Loucy (cell line): ENCODE data around the gene ARSI.

ENCODE experiments used
- EZH2phosphoT487 ChIP-seq: fragments of 200-600 bp; IDR thresholded peaks from 2 replicates; pipeline ENCODE4 v1.6.1; 2018; ENCODE audit warnings: antibody characterized with exemption, mild to moderate bottlenecking, moderate library complexity, borderline replicate concordance
- TF ChIP-seq, protein P1 (sequence below): fragments of 200-600 bp; sonication (generic); conservative IDR thresholded peaks from 2 replicates; pipeline ENCODE4 v1.5.1; 2014; ENCODE audit warnings: mild to moderate bottlenecking, antibody characterized with exemption, low read length

DNA sequence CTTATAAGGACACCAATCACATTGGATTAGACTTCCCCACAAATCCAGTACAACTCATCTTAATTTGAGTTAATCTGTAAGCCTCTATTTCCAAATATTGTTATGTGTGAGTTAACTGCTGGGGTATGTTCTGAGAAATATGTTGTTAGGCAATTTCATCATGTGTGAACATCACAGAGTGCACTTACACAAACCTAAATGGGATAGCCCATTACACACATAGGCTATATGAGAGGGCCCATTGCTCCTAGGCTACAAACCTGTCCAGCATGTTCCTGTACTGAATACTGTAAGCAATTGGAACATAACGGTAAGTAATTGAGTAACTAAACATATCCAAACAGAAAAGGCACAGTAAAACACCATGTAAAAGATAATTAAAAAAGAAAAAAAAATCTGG, 19.1 kb upstream of the ARSI start:
- TF ChIP-seq, protein P1, sequence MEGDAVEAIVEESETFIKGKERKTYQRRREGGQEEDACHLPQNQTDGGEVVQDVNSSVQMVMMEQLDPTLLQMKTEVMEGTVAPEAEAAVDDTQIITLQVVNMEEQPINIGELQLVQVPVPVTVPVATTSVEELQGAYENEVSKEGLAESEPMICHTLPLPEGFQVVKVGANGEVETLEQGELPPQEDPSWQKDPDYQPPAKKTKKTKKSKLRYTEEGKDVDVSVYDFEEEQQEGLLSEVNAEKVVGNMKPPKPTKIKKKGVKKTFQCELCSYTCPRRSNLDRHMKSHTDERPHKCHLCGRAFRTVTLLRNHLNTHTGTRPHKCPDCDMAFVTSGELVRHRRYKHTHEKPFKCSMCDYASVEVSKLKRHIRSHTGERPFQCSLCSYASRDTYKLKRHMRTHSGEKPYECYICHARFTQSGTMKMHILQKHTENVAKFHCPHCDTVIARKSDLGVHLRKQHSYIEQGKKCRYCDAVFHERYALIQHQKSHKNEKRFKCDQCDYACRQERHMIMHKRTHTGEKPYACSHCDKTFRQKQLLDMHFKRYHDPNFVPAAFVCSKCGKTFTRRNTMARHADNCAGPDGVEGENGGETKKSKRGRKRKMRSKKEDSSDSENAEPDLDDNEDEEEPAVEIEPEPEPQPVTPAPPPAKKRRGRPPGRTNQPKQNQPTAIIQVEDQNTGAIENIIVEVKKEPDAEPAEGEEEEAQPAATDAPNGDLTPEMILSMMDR, result no peak
- TF ChIP-seq EZH2phosphoT487, result no peak
